ENCODE results near the gene CNIH2. TPM values are rescaled to one million over a fixed set of nuclear protein-coding genes. Genes with fewer than 3 reads are reported as not detected.

The CNIH2 gene
- 0.11 TPM in 1 of 2 replicates, not detected in the other for total RNA-seq

GRCh38 chr11:66277471-66278362 is at the start of gene CNIH2:
Gene CNIH2, plus strand, starts transcription at chr11:66278175. Its CDS starts 282 bp downstream, at chr11:66278457.

GRCh38 chr11:66268244-66268951 is 9.6 kb upstream of the CNIH2 start, which contains the start of gene RAB1B:
Gene RAB1B, plus strand, starts transcription at chr11:66268639. Its CDS starts 41 bp downstream, at chr11:66268680.

GRCh38 chr11:66288671-66289547 is 10.9 kb downstream of the CNIH2 start, which contains the start of gene YIF1A:
Gene YIF1A, minus strand, starts transcription at chr11:66289143. Its CDS starts 158 bp downstream, at chr11:66288985.

GRCh38 chr11:66291706-66292542 is 13.9 kb downstream of the CNIH2 start, which contains the start of gene TMEM151A:
Gene TMEM151A, plus strand, starts transcription at chr11:66291894. Its CDS starts 120 bp downstream, at chr11:66292014.

GRCh38 chr11:66316849-66317251 is 38.9 kb downstream of the CNIH2 start, which contains the start of gene CD248:
Gene CD248, minus strand, starts transcription at chr11:66317044. Its CDS starts 17 bp downstream, at chr11:66317027.

Other genes with a start within 250 kb of the CNIH2 start
- gene GAL3ST3, start 229.0 kb upstream of the CNIH2 start, total RNA-seq: not detected in 2 replicates
- 132 and 152 TPM in 2 replicates for gene SF3B2, start 225.8 kb upstream of the CNIH2 start, total RNA-seq
- gene PACS1, start 207.9 kb upstream of the CNIH2 start, total RNA-seq: 15.4 and 21.0 TPM in 2 replicates
- gene KLC2, start 20.5 kb upstream of the CNIH2 start, total RNA-seq: 29.6 and 41.1 TPM in 2 replicates
- gene RAB1B, start 9.5 kb upstream of the CNIH2 start, total RNA-seq: 161 and 170 TPM in 2 replicates
- 148 and 150 TPM in 2 replicates for gene YIF1A, start 11.0 kb downstream of the CNIH2 start, total RNA-seq
- 0.31 TPM in 1 of 2 replicates, not detected in the other for gene TMEM151A, start 13.7 kb downstream of the CNIH2 start, total RNA-seq
- gene CD248, start 38.9 kb downstream of the CNIH2 start, total RNA-seq: 0.47 and 1.3 TPM in 2 replicates
- 71.5 and 99.2 TPM in 2 replicates for gene RIN1, start 58.3 kb downstream of the CNIH2 start, total RNA-seq
- gene BRMS1, start 66.9 kb downstream of the CNIH2 start, total RNA-seq: 64.3 and 101 TPM in 2 replicates
- 15.6 and 18.1 TPM in 2 replicates for gene B4GAT1, start 69.5 kb downstream of the CNIH2 start, total RNA-seq
- 3.1 and 6.2 TPM in 2 replicates for gene SLC29A2, start 93.6 kb downstream of the CNIH2 start, total RNA-seq
- gene NPAS4, start 142.9 kb downstream of the CNIH2 start, total RNA-seq: not detected in 2 replicates
- 73.6 and 93.1 TPM in 2 replicates for gene MRPL11, start 160.7 kb downstream of the CNIH2 start, total RNA-seq
- 4.6 and 5.3 TPM in 2 replicates for gene PELI3, start 188.7 kb downstream of the CNIH2 start, total RNA-seq
- gene DPP3, start 202.3 kb downstream of the CNIH2 start, total RNA-seq: 68.5 and 69.8 TPM in 2 replicates
- gene BBS1, start 232.5 kb downstream of the CNIH2 start, total RNA-seq: 11.6 and 18.0 TPM in 2 replicates

All from hair follicular keratinocyte (primary cell).